ENCODE results near the gene TMEM39A. TPM values are rescaled to one million over a fixed set of nuclear protein-coding genes. Genes with fewer than 3 reads are reported as not detected.

Gene TMEM39A, protein sequence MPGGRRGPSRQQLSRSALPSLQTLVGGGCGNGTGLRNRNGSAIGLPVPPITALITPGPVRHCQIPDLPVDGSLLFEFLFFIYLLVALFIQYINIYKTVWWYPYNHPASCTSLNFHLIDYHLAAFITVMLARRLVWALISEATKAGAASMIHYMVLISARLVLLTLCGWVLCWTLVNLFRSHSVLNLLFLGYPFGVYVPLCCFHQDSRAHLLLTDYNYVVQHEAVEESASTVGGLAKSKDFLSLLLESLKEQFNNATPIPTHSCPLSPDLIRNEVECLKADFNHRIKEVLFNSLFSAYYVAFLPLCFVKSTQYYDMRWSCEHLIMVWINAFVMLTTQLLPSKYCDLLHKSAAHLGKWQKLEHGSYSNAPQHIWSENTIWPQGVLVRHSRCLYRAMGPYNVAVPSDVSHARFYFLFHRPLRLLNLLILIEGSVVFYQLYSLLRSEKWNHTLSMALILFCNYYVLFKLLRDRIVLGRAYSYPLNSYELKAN
- 90.2 and 169 TPM in 2 replicates for total RNA-seq

DNA sequence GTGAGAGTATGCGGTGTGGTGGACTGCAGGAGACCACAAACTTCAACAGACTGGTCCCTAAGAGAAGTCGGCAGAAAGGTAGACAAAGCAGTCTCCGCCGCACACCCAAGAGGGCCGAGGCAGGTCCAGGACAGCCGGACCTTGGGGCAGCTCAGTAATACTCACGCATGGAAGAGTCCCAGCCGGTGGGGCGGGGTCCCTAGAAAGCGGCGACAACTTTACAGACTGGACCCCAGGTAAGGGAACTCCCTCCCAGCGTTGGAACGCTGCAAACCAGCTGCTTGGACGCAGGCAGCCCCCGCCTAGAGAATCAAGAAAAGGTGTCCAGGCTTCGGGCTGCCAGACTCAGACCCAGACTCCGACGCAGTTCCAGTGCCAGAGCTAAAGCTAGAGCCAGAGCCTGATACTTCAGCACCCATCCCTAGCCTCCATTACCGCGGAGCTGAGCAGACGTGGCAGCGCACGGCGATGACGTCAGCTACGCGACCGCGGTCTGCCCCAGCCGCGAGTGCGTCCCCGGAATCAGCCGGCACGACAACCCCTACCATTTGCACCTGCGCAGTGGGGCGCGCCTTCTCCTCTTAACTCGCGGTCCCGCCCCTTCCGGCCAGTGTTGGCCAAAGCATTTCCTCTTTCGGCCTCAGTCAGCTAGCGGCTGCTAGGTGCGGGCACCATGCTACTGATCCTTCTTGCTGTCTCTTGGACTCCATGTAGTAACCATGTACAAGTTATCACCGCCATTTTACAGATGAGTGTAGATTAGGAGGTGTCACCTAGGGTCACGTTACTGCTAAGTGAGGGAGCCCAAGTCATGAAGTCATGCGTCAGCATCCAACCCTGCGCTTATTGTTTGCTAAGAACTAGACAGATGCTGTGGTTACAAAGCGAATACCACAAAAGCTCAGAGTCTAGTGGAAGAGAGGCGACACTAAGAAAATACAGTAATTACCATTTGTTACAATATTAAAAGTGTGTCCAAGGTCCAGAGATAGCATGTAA, at the start of gene TMEM39A:
TSS of gene TMEM39A (minus strand) at position 445 of the 999 bp plus-strand sequence. CDS start 1,541 bp downstream, outside the sequence.

GRCh38 chr3:119498186-119499011, 35.0 kb upstream of the TMEM39A start, which contains the start of gene TIMMDC1:
Gene TIMMDC1, plus strand, starts transcription at chr3:119498547. Its CDS starts 187 bp downstream, at chr3:119498734.

Other genes starting within 250 kb of the TMEM39A start
- gene B4GALT4, start 222.7 kb downstream of the TMEM39A start, total RNA-seq, result 23.8 and 38.7 TPM in 2 replicates
- gene ARHGAP31, start 169.2 kb downstream of the TMEM39A start, total RNA-seq, result 6.8 and 19.5 TPM in 2 replicates
- 16.0 and 24.3 TPM in 2 replicates for gene POGLUT1, start 5.3 kb upstream of the TMEM39A start, total RNA-seq
- gene TIMMDC1, start 34.9 kb upstream of the TMEM39A start, total RNA-seq, result 51.9 and 56.7 TPM in 2 replicates
- gene CD80, start 96.0 kb upstream of the TMEM39A start, total RNA-seq, result not detected in 2 replicates
- 1.3 and 3.7 TPM in 2 replicates for gene ADPRH, start 115.9 kb upstream of the TMEM39A start, total RNA-seq
- not detected in 2 replicates for gene PLA1A, start 134.3 kb upstream of the TMEM39A start, total RNA-seq
- 0.14 and 0.44 TPM in 2 replicates for gene POPDC2, start 197.0 kb upstream of the TMEM39A start, total RNA-seq
- 7.9 and 12.3 TPM in 2 replicates for gene COX17, start 213.8 kb upstream of the TMEM39A start, total RNA-seq
- gene CFAP91, start 239.4 kb upstream of the TMEM39A start, total RNA-seq, result under 0.01 TPM in 1 of 2 replicates, not detected in the other